H9 (cell line): ENCODE data around the gene PLPPR5. TPM values are rescaled to one million over a fixed set of nuclear protein-coding genes. Genes with fewer than 3 reads are reported as not detected.

Experiments used
- DNase-seq: peaks from one replicate; pipeline ENCODE4 v3.0.0-alpha.2; 2017
- H2AFZ ChIP-seq: one replicate; pipeline ENCODE4 v1.6.1; 2013; ENCODE audit warnings: mild to moderate bottlenecking, low read length, control low read depth, moderate library complexity
- H2AK5ac ChIP-seq: 2 replicates; pipeline ENCODE4 v1.6.1; 2013; ENCODE audit warnings: low read length, control low read depth, mixed read lengths; ENCODE audit not compliant: insufficient read length
- H2BK120ac ChIP-seq: one replicate; pipeline ENCODE4 v1.6.1; 2013; ENCODE audit warnings: low read depth, mild to moderate bottlenecking, low read length, control low read depth, inconsistent platforms; ENCODE audit not compliant: poor library complexity, severe bottlenecking
- H2BK12ac ChIP-seq: 2 replicates; pipeline ENCODE4 v1.6.1; 2013; ENCODE audit warnings: low read length, control low read depth, mixed read lengths, low read depth; ENCODE audit not compliant: insufficient read length
- H2BK15ac ChIP-seq: 2 replicates; pipeline ENCODE4 v1.6.1; 2013; ENCODE audit warnings: low read depth, low read length, control low read depth
- H2BK20ac ChIP-seq: one replicate; pipeline ENCODE4 v1.6.1; 2013; ENCODE audit warnings: low read depth, mild to moderate bottlenecking, low read length, control low read depth, inconsistent platforms; ENCODE audit not compliant: poor library complexity, severe bottlenecking
- H2BK5ac ChIP-seq: 2 replicates; pipeline ENCODE4 v1.6.1; 2013; ENCODE audit warnings: low read length, control low read depth, mixed read lengths; ENCODE audit not compliant: insufficient read length
- H3K14ac ChIP-seq: 2 replicates; pipeline ENCODE4 v1.6.1; 2013; ENCODE audit warnings: low read length, control low read depth; ENCODE audit not compliant: insufficient read depth
- H3K18ac ChIP-seq: 2 replicates; pipeline ENCODE4 v1.6.1; 2013; ENCODE audit warnings: low read depth, mild to moderate bottlenecking, mixed read lengths, low read length, control low read depth; ENCODE audit not compliant: insufficient read length
- H3K23ac ChIP-seq: 2 replicates; pipeline ENCODE4 v1.6.1; 2013; ENCODE audit warnings: low read length, control low read depth, mixed read lengths, low read depth; ENCODE audit not compliant: insufficient read length
- H3K23me2 ChIP-seq: 2 replicates; pipeline ENCODE4 v1.6.1; 2013; ENCODE audit warnings: low read depth, mild to moderate bottlenecking, mixed read lengths, low read length, control low read depth; ENCODE audit not compliant: insufficient read length, poor library complexity, severe bottlenecking
- H3K27ac ChIP-seq: 2 replicates; pipeline ENCODE4 v1.5.1; 2013; ENCODE audit warnings: low read length, control low read depth, mixed read lengths, low read depth; ENCODE audit not compliant: insufficient read length
- H3K27me3 ChIP-seq: 2 replicates; pipeline ENCODE4 v1.6.1; 2013; ENCODE audit warnings: low read length, control low read depth, inconsistent platforms; ENCODE audit not compliant: insufficient read depth
- H3K4ac ChIP-seq: 2 replicates; pipeline ENCODE4 v1.6.1; 2013; ENCODE audit warnings: low read depth, mild to moderate bottlenecking, control low read depth, inconsistent platforms, low read length, moderate library complexity
- H3K4me1 ChIP-seq: 2 replicates; pipeline ENCODE4 v1.6.1; 2013; ENCODE audit warnings: low read length, control low read depth, inconsistent platforms; ENCODE audit not compliant: insufficient read depth
- H3K4me2 ChIP-seq: 2 replicates; pipeline ENCODE4 v1.6.1; 2013; ENCODE audit warnings: low read length, control low read depth, mixed read lengths; ENCODE audit not compliant: insufficient read length, insufficient read depth
- H3K56ac ChIP-seq: 2 replicates; pipeline ENCODE4 v1.6.1; 2013; ENCODE audit warnings: low read depth, mild to moderate bottlenecking, mixed read lengths, low read length, control low read depth; ENCODE audit not compliant: insufficient read length
- H3K79me1 ChIP-seq: 2 replicates; pipeline ENCODE4 v1.6.1; 2013; ENCODE audit warnings: low read depth, mild to moderate bottlenecking, moderate library complexity, low read length, control low read depth, inconsistent platforms; ENCODE audit not compliant: insufficient read depth, poor library complexity, severe bottlenecking
- H3K79me2 ChIP-seq: 2 replicates; pipeline ENCODE4 v1.6.1; 2013; ENCODE audit warnings: low read length, control low read depth, inconsistent platforms; ENCODE audit not compliant: insufficient read depth
- H3K9ac ChIP-seq: 2 replicates; pipeline ENCODE4 v1.6.1; 2013; ENCODE audit warnings: low read length, control low read depth, mixed read lengths; ENCODE audit not compliant: insufficient read length; ENCODE audit errors: extremely low read depth
- H3K9me3 ChIP-seq: one replicate; pipeline ENCODE4 v1.6.1; 2013; ENCODE audit warnings: low read depth, low read length, inconsistent platforms; ENCODE audit not compliant: control insufficient read depth
- H3T11ph ChIP-seq: one replicate; pipeline ENCODE4 v1.6.1; 2013; ENCODE audit warnings: mild to moderate bottlenecking, low read length, control low read depth, inconsistent platforms
- H4K20me1 ChIP-seq: one replicate; pipeline ENCODE4 v1.6.1; 2013; ENCODE audit not compliant: control insufficient read depth, insufficient read length, insufficient read depth
- H4K5ac ChIP-seq: 2 replicates; pipeline ENCODE4 v1.6.1; 2013; ENCODE audit warnings: low read depth, mild to moderate bottlenecking, mixed read lengths, low read length, control low read depth; ENCODE audit not compliant: insufficient read length
- H4K8ac ChIP-seq: replicated peaks from 2 replicates; pipeline ENCODE4 v1.6.1; 2013; ENCODE audit warnings: low read length, control low read depth, mixed read lengths, low read depth; ENCODE audit not compliant: insufficient read length
- H4K91ac ChIP-seq: 2 replicates; pipeline ENCODE4 v1.6.1; 2013; ENCODE audit warnings: low read depth, mild to moderate bottlenecking, moderate library complexity, mixed read lengths, low read length, control low read depth; ENCODE audit not compliant: insufficient read length
- H3K27ac Mint-ChIP-seq, 3 experiments: 2 replicates in 2 of 3; 3 replicates in 1 of 3; pipeline ENCODE4 v1.8.0; 2020 to 2021; ENCODE audit warnings: mixed read lengths in 3 of 3, mild to moderate bottlenecking in 1 of 3, moderate library complexity in 1 of 3
- H3K27me3 Mint-ChIP-seq: 2 replicates; pipeline ENCODE4 v1.8.0; 2021; ENCODE audit warnings: low read depth, mild to moderate bottlenecking, moderate library complexity, mixed read lengths
- H3K36me3 Mint-ChIP-seq, 3 experiments: 2 replicates in 2 of 3; 3 replicates in 1 of 3; pipeline ENCODE4 v1.8.0; 2020 to 2021; ENCODE audit warnings: low read depth in 3 of 3, mixed read lengths in 3 of 3; ENCODE audit not compliant: insufficient read depth in 1 of 3
- H3K4me1 Mint-ChIP-seq, 2 experiments: 2 replicates each; pipeline ENCODE4 v1.8.0; 2020; ENCODE audit warnings: mixed read lengths in 2 of 2
- H3K4me3 Mint-ChIP-seq, 2 experiments: 2 replicates in 1 of 2; 3 replicates in 1 of 2; pipeline ENCODE4 v1.8.0; 2020 to 2021; ENCODE audit warnings: mild to moderate bottlenecking in 2 of 2, mixed read lengths in 2 of 2, moderate library complexity in 1 of 2
- H3K9me3 Mint-ChIP-seq, 2 experiments: 2 replicates in 1 of 2; 3 replicates in 1 of 2; pipeline ENCODE4 v1.8.0; 2020; ENCODE audit warnings: mild to moderate bottlenecking in 2 of 2, mixed read lengths in 2 of 2, moderate library complexity in 1 of 2
- CTCF ChIP-seq: fragments of 200-600 bp; sonication (generic); conservative IDR thresholded peaks from 3 replicates; pipeline ENCODE4 v1.8.0; 2021; ENCODE audit warnings: antibody characterized with exemption, mild to moderate bottlenecking
- WGBS: extraction: QIAGEN DNeasy Blood & Tissue Kit; methylation state at CpG from one replicate; pipeline ENCODE4 v1.1.7; 2013; ENCODE audit warnings: missing lambda C conversion rate, low lambda C conversion rate, mixed read lengths; ENCODE audit not compliant: insufficient read length; ENCODE audit errors: extremely low coverage; 5-methylcytosine and 5-hydroxymethylcytosine counted together
- total RNA-seq: library from RNA; stranded (reverse); gene quantifications from 2 replicates; pipeline ENCODE4 v1.2.1, GENCODE V29; 2021

The PLPPR5 gene
- total RNA-seq, 1 experiment from 2014 or later = 1.4 TPM

GRCh38 chr1:98870959-98871903, 133.4 kb downstream of the PLPPR5 start:
- H4K5ac ChIP-seq = no peak overlapping the region
- H2BK12ac ChIP-seq = no peak overlapping the region
- no peak overlapping the region for H2BK5ac ChIP-seq
- H2BK120ac ChIP-seq = no peak overlapping the region
- H4K20me1 ChIP-seq = no peaks in the 10 kb centered on the region
- Mint-ChIP-seq H3K27ac (peak overlapping the region in 2 of 3 experiments; percentile 11 to 56; a peak in 4 of 7 replicates), H3K27me3 (no peaks in the 10 kb centered on the region), H3K4me1 (peaks cover 0 to 8% of the 10 kb centered on the region in 2 experiments; a peak in 3 of 4 replicates), H3K9me3 (peaks cover 12% of the 10 kb centered on the region in 2 experiments), H3K36me3 (peaks cover 3 to 13% (median 8%) of the 10 kb centered on the region in 3 experiments), H3K4me3 (no peak overlapping the region)
- DNase-seq = no peak
- no CpG with 5 or more reads among the region's 9 CpGs for whole genome bisulfite sequencing
- peaks cover 5% of the 10 kb centered on the region for H3K9me3 ChIP-seq
- TF ChIP-seq CTCF = no peak
- H3K4ac ChIP-seq = no peak overlapping the region
- no peak overlapping the region for H3K27ac ChIP-seq
- H3K23ac ChIP-seq = no peak overlapping the region
- H2BK15ac ChIP-seq = no peak overlapping the region
- H3K9ac ChIP-seq = no peak overlapping the region
- H3K4me2 ChIP-seq = no peak overlapping the region
- H4K91ac ChIP-seq = no peak overlapping the region
- H2AK5ac ChIP-seq = no peak overlapping the region
- H3K23me2 ChIP-seq = no peaks in the 10 kb centered on the region
- no peaks in the 10 kb centered on the region for H3K79me1 ChIP-seq
- no peak overlapping the region for H2BK20ac ChIP-seq
- no peak overlapping the region for H4K8ac ChIP-seq
- H3K18ac ChIP-seq = no peak overlapping the region
- no peak overlapping the region for H2AFZ ChIP-seq
- no peaks in the 10 kb centered on the region for H3K27me3 ChIP-seq
- H3K4me1 ChIP-seq = no peaks in the 10 kb centered on the region
- no peak overlapping the region for H3K56ac ChIP-seq
- H3K14ac ChIP-seq = no peak overlapping the region
- no peak overlapping the region for H3T11ph ChIP-seq
- no peaks in the 10 kb centered on the region for H3K79me2 ChIP-seq
